ENCODE results near the gene TYMP.

DNA sequence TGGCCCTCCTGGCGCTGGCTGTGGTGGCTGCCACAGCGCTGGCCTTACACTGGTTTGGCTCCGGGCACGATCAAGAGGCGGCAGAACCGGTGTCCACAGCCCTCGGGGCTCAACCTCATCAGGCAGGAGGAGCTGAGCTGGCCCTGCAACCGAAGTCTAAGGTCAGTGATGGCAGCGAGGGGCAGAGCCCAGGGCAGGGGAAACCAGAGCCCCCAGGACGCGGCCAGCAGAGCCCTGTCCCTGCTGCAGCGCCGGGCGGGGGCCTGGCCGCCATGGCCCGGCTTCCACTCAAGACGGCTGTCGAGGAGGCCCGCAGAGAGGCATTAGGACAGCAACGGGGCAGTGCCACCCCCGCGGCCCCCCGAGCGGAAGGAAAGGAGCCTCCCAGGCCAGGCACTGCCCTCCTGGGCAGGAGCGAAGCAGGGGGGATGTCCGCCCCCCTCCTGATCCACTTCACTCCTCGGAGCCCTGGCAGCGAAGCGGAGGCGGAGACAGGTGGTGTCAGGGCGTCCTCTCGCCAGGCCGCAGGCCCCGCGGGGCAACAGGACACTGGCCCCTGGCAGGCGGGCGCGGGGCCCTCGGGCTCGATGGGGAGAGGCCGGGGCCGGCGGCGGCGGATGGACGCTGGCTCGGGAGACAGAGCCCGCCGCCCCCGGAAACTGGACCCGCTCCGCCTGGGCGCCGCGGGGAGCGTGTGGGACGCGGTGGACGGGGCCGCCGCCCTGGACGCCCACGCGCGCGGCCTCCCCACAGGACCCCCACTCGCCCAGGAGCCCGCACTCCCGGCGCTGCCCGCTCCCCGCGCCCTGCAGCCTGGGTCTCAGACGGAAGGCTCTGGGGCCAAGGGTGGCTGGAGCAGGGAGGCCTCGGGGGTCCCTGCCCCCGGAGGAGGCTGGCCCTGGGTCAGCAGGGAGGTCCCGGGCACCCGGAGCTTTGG lies 16.8 kb upstream of the TYMP start:
- TF ChIP-seq, protein P1, sequence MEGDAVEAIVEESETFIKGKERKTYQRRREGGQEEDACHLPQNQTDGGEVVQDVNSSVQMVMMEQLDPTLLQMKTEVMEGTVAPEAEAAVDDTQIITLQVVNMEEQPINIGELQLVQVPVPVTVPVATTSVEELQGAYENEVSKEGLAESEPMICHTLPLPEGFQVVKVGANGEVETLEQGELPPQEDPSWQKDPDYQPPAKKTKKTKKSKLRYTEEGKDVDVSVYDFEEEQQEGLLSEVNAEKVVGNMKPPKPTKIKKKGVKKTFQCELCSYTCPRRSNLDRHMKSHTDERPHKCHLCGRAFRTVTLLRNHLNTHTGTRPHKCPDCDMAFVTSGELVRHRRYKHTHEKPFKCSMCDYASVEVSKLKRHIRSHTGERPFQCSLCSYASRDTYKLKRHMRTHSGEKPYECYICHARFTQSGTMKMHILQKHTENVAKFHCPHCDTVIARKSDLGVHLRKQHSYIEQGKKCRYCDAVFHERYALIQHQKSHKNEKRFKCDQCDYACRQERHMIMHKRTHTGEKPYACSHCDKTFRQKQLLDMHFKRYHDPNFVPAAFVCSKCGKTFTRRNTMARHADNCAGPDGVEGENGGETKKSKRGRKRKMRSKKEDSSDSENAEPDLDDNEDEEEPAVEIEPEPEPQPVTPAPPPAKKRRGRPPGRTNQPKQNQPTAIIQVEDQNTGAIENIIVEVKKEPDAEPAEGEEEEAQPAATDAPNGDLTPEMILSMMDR (IDR thresholded peaks at IDR 0.05), result no peak
- TF ChIP-seq POLR2A (IDR thresholded peaks at IDR 0.05), result no peak
